Measurements from ENCODE around the gene DAPK3. TPM values are rescaled to one million over a fixed set of nuclear protein-coding genes. Genes with fewer than 3 reads are reported as not detected.
"Not testable (repeated sequence)": the region's sequence is repeated elsewhere in the genome, so short reads cannot be mapped to it uniquely, and the experiment has no call there.

The DAPK3 gene
- total RNA-seq, 4 donors from 2014 or later = 54.6 to 89.0 (median 82.3) TPM

DNA sequence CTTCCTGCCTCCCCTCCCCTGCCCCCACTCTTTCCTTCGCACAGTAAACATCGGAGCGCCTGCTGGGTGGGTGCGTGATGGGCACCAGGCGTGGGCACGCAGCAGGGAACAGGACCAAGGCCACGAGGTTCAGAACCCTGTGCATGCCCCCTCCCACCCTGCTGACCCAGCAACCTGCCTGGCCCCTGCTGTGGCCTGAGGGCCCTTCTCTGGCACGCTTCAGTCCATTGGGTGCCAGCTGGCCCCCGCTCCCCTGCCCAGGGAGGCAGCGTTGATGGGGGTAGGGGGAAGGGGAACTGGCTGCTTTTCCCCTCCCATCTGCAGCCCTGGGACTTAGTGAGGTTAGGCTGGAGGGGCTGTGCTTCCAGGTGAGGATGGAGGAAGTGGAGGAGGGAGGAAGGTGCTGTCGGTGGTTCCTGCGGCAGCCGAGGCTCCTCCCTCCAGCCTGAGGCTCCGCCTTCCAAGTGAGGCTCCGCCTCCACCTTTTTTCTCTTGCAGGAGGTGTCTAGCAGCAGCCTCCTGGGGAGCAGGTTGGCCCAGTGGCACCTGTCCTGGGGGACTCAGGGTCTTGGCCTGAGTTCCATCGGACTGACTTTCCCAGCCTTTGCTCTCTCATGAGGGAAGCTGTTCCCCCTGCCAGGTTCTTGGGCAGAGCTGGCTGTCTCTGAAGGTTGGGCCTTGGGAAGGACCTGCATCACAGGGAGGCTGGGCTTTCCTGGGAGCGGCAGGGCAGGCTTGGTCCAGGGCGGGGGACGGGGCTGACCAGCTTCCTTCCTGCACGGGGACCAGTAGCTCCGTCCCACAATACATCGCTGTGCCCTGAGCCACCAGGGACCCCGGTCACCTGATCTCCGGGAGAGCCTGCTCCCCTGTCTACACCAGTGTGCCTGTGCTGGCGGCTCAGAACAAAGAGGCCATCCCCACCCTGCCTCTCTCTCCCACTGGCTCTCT is 43.9 kb upstream of the DAPK3 start:
- DNase-seq = no peak
- WGBS, 2 donors (ENCODE audit: low coverage in 1 of 2) = 76 to 77% methylated on average over 5 to 22 of the region's 25 CpGs
- intact Hi-C loops (cut with DNase I; ENCODE audit: low total_unique reads) (no loop called here), in situ Hi-C loops (cut with MboI; ENCODE audit: low pct_ligation_motif_present in 1 of 4, low pct_unique_long_range_greater_than_20kb in 1 of 4, low sequenced_read_pairs in 3 of 4) (no loop called here)
- Histone ChIP-seq H3K4me1 (peaks cover 34 to 72% (median 47%) of the 10 kb centered on the region in 4 donors), H3K27me3 (no peaks in the 10 kb centered on the region), H3K27ac (peak overlapping the region; percentile 59 to 82 (median 68)), H3K9me3 (no peaks in the 10 kb centered on the region), H3K36me3 (peaks cover 0 to 8% (median 0%) of the 10 kb centered on the region in 4 donors), H3K4me3 (no peak overlapping the region)
- TF ChIP-seq EP300 (IDR thresholded peaks at IDR 0.05; ENCODE audit: low read depth) (no peak), POLR2AphosphoS5 (IDR thresholded peaks at IDR 0.05) (no peak), POLR2A (IDR thresholded peaks at IDR 0.05) (no peak)
- TF ChIP-seq, protein P1, sequence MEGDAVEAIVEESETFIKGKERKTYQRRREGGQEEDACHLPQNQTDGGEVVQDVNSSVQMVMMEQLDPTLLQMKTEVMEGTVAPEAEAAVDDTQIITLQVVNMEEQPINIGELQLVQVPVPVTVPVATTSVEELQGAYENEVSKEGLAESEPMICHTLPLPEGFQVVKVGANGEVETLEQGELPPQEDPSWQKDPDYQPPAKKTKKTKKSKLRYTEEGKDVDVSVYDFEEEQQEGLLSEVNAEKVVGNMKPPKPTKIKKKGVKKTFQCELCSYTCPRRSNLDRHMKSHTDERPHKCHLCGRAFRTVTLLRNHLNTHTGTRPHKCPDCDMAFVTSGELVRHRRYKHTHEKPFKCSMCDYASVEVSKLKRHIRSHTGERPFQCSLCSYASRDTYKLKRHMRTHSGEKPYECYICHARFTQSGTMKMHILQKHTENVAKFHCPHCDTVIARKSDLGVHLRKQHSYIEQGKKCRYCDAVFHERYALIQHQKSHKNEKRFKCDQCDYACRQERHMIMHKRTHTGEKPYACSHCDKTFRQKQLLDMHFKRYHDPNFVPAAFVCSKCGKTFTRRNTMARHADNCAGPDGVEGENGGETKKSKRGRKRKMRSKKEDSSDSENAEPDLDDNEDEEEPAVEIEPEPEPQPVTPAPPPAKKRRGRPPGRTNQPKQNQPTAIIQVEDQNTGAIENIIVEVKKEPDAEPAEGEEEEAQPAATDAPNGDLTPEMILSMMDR (IDR thresholded peaks at IDR 0.05) = no peak

DNA sequence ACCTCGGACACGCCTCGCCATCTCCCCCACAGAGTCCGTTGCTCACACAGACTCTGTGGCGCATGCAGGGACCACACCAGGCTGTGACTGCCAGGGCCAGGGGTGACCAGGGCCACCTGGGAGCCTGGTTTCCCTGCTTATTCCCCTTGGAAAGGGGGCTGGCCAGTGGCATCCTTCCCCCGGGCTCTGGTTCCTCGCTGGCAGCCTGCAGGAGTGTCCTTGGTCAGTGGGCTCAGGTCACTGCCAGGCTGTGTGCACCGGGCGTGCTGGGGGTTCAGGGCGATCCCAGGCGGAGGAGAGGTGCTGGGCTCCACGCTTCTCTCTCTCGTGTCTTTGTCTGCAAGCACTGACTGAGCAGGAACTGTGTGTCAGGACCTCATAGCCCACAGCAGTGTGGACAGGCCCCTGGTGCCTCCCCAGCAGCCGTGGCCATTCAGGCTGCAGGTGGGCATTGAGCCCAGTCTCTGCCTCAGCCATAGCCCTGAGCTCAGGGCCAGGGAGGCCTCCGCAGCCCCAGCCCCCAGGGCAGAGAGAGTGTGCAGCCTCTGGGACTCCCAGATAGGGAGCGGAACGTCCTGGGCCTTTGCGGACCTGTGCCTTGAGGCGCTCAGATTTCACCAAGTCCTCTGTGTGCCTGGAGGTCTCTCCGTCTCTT is 43.1 kb upstream of the DAPK3 start:
- DNase-seq = no peak
- Histone ChIP-seq H3K4me3 (no peak overlapping the region), H3K27me3 (no peaks in the 10 kb centered on the region), H3K4me1 (peaks cover 39 to 73% (median 51%) of the 10 kb centered on the region in 4 donors), H3K27ac (peak overlapping the region; percentile 59 to 82 (median 68)), H3K36me3 (peaks cover 0 to 8% (median 0%) of the 10 kb centered on the region in 4 donors), H3K9me3 (no peaks in the 10 kb centered on the region)
- WGBS, 2 donors (ENCODE audit: low coverage in 1 of 2) = 97% methylated on average over 14 of the region's 20 CpGs; no CpG with 5 or more reads in 1 of the 2 donors
- intact Hi-C loops (cut with DNase I; ENCODE audit: low total_unique reads) (no loop called here), in situ Hi-C loops (cut with MboI; ENCODE audit: low pct_ligation_motif_present in 1 of 4, low pct_unique_long_range_greater_than_20kb in 1 of 4, low sequenced_read_pairs in 3 of 4) (no loop called here)
- TF ChIP-seq POLR2AphosphoS5 (IDR thresholded peaks at IDR 0.05) = no peak
- TF ChIP-seq EP300 (IDR thresholded peaks at IDR 0.05; ENCODE audit: low read depth) = no peak

DNA sequence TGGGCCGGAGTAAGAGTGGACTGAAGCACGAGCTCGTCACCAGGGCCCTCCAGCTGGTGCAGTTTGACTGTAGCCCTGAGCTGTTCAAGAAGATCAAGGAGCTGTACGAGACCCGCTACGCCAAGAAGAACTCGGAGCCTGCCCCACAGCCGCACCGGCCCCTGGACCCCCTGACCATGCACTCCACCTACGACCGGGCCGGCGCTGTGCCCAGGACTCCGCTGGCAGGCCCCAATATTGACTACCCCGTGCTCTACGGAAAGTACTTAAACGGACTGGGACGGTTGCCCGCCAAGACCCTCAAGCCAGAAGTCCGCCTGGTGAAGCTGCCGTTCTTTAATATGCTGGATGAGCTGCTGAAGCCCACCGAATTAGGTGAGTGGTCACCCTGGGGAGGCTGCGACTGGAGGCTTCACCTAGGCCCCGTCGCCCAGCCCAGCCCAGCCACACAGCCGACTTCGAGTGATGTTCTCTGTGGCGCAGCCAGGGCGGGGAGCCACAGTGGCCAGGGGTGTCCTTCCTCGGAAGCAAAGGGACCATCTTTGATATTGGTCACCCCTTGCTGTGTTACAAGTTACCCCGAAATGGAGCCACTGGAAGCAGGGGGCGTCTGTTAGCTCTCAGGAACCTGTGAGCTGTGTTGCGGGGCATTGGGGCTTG is 42.2 kb upstream of the DAPK3 start:
- intact Hi-C loops (cut with DNase I; ENCODE audit: low total_unique reads) = no loop called here
- no peaks in the 10 kb centered on the region for H3K9me3 ChIP-seq
- peaks cover 47 to 80% (median 60%) of the 10 kb centered on the region in 4 donors for H3K4me1 ChIP-seq
- H3K4me3 ChIP-seq = no peak overlapping the region
- peaks cover 0 to 8% (median 0%) of the 10 kb centered on the region in 4 donors for H3K36me3 ChIP-seq
- no peak for DNase-seq
- WGBS, 2 donors (ENCODE audit: low coverage in 1 of 2) = 96% methylated on average over 32 of the region's 33 CpGs; no CpG with 5 or more reads in 1 of the 2 donors
- TF ChIP-seq POLR2AphosphoS5 (IDR thresholded peaks at IDR 0.05) (no peak), POLR2A (IDR thresholded peaks at IDR 0.05) (no peak), EP300 (IDR thresholded peaks at IDR 0.05; ENCODE audit: low read depth) (no peak)
- TF ChIP-seq, protein P1 (IDR thresholded peaks at IDR 0.05) = no peak
- in situ Hi-C loops (cut with MboI; ENCODE audit: low pct_ligation_motif_present in 1 of 4, low pct_unique_long_range_greater_than_20kb in 1 of 4, low sequenced_read_pairs in 3 of 4) = no loop called here
- H3K27me3 ChIP-seq = no peaks in the 10 kb centered on the region
- H3K27ac ChIP-seq = peak overlapping the region; percentile 62 to 82 (median 68)

DNA sequence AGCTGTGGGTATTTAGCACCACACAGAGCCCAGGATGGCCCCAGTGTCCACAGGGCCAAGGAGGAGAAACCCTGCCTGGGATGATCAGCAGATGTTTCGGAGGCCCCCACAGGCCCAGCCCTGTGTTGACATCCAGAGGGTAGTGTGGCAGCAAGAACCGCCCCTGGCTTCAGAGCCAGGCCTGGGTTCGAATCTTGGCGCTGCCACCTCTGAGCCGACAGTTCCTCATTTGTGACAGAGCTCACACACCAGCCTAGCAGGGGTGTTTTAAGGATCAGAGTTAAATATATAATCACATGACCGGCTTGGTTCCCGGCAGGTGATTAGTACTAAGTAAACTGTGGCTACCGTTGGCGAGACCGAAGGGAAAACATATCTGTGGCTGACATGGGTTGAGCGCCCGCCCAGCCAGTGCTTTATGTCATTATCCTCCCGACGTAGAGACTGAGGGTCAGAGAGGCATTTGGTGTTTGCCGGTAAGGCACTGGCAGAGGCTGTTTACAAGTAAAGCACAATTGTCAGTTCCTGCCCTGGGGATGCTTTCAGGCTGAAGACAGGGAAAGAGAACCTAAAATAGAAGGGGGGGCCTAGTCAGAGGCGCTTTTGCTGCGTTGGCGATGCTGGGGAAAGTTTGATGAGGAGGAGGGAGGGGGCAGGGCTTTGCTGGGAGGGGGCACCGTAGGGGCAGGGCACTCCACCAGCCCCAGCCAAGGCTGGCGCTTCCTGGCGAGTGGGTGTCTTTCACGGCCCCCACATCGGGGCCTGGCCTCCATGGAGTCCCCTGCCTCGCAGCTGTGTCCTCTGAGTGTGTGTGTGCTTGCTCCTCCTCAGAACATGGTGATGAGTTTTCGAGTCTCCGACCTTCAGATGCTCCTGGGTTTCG is 41.4 kb upstream of the DAPK3 start:
- Histone ChIP-seq H3K9me3 (no peaks in the 10 kb centered on the region), H3K4me3 (no peak overlapping the region), H3K27me3 (no peaks in the 10 kb centered on the region), H3K4me1 (peaks cover 47 to 80% (median 60%) of the 10 kb centered on the region in 4 donors), H3K36me3 (peaks cover 0 to 8% (median 0%) of the 10 kb centered on the region in 4 donors), H3K27ac (peak overlapping the region; percentile 62 to 82 (median 68))
- in situ Hi-C loops (cut with MboI; ENCODE audit: low pct_ligation_motif_present in 1 of 4, low pct_unique_long_range_greater_than_20kb in 1 of 4, low sequenced_read_pairs in 3 of 4) = no loop called here
- 54% methylated on average over 27 of the region's 27 CpGs; no CpG with 5 or more reads in 1 of the 2 donors for WGBS, 2 donors (ENCODE audit: low coverage in 1 of 2)
- intact Hi-C loops (cut with DNase I; ENCODE audit: low total_unique reads) = no loop called here
- TF ChIP-seq POLR2AphosphoS5 (IDR thresholded peaks at IDR 0.05) (peak in 2 of 3 donors; percentile 12 to 44), POLR2A (IDR thresholded peaks at IDR 0.05) (no peak), EP300 (IDR thresholded peaks at IDR 0.05; ENCODE audit: low read depth) (no peak)
- TF ChIP-seq, protein P1 (IDR thresholded peaks at IDR 0.05) = no peak
- peak; percentile 38 for DNase-seq

DNA sequence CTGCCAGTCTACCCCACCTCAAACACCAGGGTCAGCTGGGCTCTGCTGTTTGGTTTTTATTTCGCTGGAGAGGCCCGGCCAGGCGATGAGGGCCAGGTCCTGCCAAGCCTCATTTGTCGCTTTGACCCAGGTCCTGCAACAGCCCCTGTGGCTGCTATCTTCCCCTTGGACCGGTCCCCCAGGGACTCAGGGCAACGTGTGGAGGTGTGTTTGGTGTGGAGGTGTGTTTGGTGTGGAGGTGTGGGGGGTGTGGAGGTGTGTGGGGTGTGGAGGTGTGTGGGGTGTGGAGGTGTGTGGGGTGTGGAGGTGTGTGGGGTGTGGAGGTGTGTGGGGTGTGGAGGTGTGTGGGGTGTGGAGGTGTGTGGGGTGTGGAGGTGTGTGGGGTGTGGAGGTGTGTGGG is 40.5 kb upstream of the DAPK3 start:
- H3K27me3 ChIP-seq; in situ Hi-C loops (cut with MboI; ENCODE audit: low pct_ligation_motif_present in 1 of 4, low pct_unique_long_range_greater_than_20kb in 1 of 4, low sequenced_read_pairs in 3 of 4); H3K4me3 ChIP-seq; H3K36me3 ChIP-seq; H3K9me3 ChIP-seq; DNase-seq; intact Hi-C loops (cut with DNase I; ENCODE audit: low total_unique reads): not testable (repeated sequence)
- H3K27ac ChIP-seq = peak overlapping the region; percentile 90 to 93 (median 91)
- H3K4me1 ChIP-seq = peaks cover 50 to 83% (median 64%) of the 10 kb centered on the region in 4 donors
- 66% methylated on average over 6 of the region's 6 CpGs; no CpG with 5 or more reads in 1 of the 2 donors for WGBS, 2 donors (ENCODE audit: low coverage in 1 of 2)

Data from transverse colon (tissue), 4 donors.